IgD-negative memory B cell (primary cell): Measurements from ENCODE around the gene FAM107B. TPM values are rescaled to one million over a fixed set of nuclear protein-coding genes. Genes with fewer than 3 reads are reported as not detected.

Experiments used
- H3K27ac Mint-ChIP-seq, 3 donors: one replicate each; pipeline ENCODE4 v1.8.0; 2020 to 2022; ENCODE audit warnings: mild to moderate bottlenecking in 3 of 3, mixed read lengths in 3 of 3, moderate library complexity in 1 of 3
- H3K27me3 Mint-ChIP-seq: one replicate; pipeline ENCODE4 v1.8.0; 2021; ENCODE audit warnings: mixed read lengths
- H3K36me3 Mint-ChIP-seq: one replicate; pipeline ENCODE4 v1.8.0; 2020; ENCODE audit warnings: mild to moderate bottlenecking, mixed read lengths
- H3K4me1 Mint-ChIP-seq, 3 donors: one replicate each; pipeline ENCODE4 v1.8.0; 2020 to 2022; ENCODE audit warnings: mixed read lengths in 3 of 3, mild to moderate bottlenecking in 1 of 3
- H3K4me3 Mint-ChIP-seq, 4 donors: one replicate each; pipeline ENCODE4 v1.8.0; 2020 to 2022; ENCODE audit warnings: mild to moderate bottlenecking in 4 of 4, mixed read lengths in 4 of 4, moderate library complexity in 3 of 4
- H3K9me3 Mint-ChIP-seq, 3 donors: one replicate each; pipeline ENCODE4 v1.8.0; 2020 to 2021; ENCODE audit warnings: mixed read lengths in 3 of 3, mild to moderate bottlenecking in 1 of 3
- polyA plus RNA-seq: library from polyadenylated mRNA; unstranded; fragments of 300-500 nt; fragmentation: Illumina TruSeq; gene quantifications from one replicate; pipeline ENCODE4 v1.2.3, GENCODE V29; 2021

Gene FAM107B
- polyA plus RNA-seq, 1 donor from 2014 or later: 113 TPM

- Mint-ChIP-seq H3K4me3 (no peak overlapping the region), H3K9me3 (no peaks in the 10 kb centered on the region), H3K4me1 (peaks cover 29 to 43% (median 31%) of the 10 kb centered on the region in 3 donors), H3K36me3 (no peaks in the 10 kb centered on the region), H3K27ac (peak overlapping the region in 2 of 3 donors; percentile 67 to 73), H3K27me3 (no peaks in the 10 kb centered on the region)
These were observed 238.2 kb downstream of the FAM107B start for GRCh38 chr10:14536241-14537213.

- Mint-ChIP-seq H3K27me3 (no peaks in the 10 kb centered on the region), H3K36me3 (no peaks in the 10 kb centered on the region), H3K9me3 (no peaks in the 10 kb centered on the region), H3K4me1 (peaks cover 24 to 41% (median 25%) of the 10 kb centered on the region in 3 donors), H3K4me3 (no peak overlapping the region), H3K27ac (peak overlapping the region; percentile 59 to 68 (median 63))
These were observed 239.1 kb downstream of the FAM107B start for GRCh38 chr10:14535457-14536130.

- peaks cover 19 to 33% (median 20%) of the 10 kb centered on the region in 3 donors for H3K4me1 Mint-ChIP-seq
These were observed 240.5 kb downstream of the FAM107B start for GRCh38 chr10:14534152-14534551.

GRCh38 chr10:14533295-14533694, 241.4 kb downstream of the FAM107B start:
- H3K4me1 Mint-ChIP-seq: peaks cover 19 to 31% (median 21%) of the 10 kb centered on the region in 3 donors
- no peaks in the 10 kb centered on the region for H3K27me3 Mint-ChIP-seq
- H3K9me3 Mint-ChIP-seq: no peaks in the 10 kb centered on the region
- peak overlapping the region; percentile 39 to 77 (median 45) for H3K27ac Mint-ChIP-seq
- no peak overlapping the region for H3K4me3 Mint-ChIP-seq
- peaks cover 4% of the 10 kb centered on the region for H3K36me3 Mint-ChIP-seq

More at GRCh38 chr10:14534152-14534551, 240.5 kb downstream of the FAM107B start:
- Mint-ChIP-seq H3K4me3 (no peak overlapping the region), H3K36me3 (peaks cover 2% of the 10 kb centered on the region), H3K9me3 (no peaks in the 10 kb centered on the region), H3K27ac (peak overlapping the region in 2 of 3 donors; percentile 37 to 71), H3K27me3 (no peaks in the 10 kb centered on the region)

- Mint-ChIP-seq H3K4me3 (no peak overlapping the region), H3K27me3 (no peaks in the 10 kb centered on the region), H3K4me1 (peaks cover 19 to 31% (median 22%) of the 10 kb centered on the region in 3 donors), H3K27ac (peak overlapping the region; percentile 47 to 77 (median 71)), H3K9me3 (no peaks in the 10 kb centered on the region), H3K36me3 (peaks cover 4% of the 10 kb centered on the region)
These were observed 242.0 kb downstream of the FAM107B start for GRCh38 chr10:14532473-14533251.

GRCh38 chr10:14531974-14532373, 242.7 kb downstream of the FAM107B start:
- H3K4me1 Mint-ChIP-seq: peaks cover 19 to 31% (median 26%) of the 10 kb centered on the region in 3 donors
- no peaks in the 10 kb centered on the region for H3K9me3 Mint-ChIP-seq
- peak overlapping the region; percentile 47 to 77 (median 71) for H3K27ac Mint-ChIP-seq
- peak overlapping the region in 1 of 4 donors; percentile 17 for H3K4me3 Mint-ChIP-seq
- H3K36me3 Mint-ChIP-seq: peaks cover 4% of the 10 kb centered on the region
- no peaks in the 10 kb centered on the region for H3K27me3 Mint-ChIP-seq

GRCh38 chr10:14530465-14530864, 244.2 kb downstream of the FAM107B start:
- H3K27me3 Mint-ChIP-seq: no peaks in the 10 kb centered on the region
- H3K9me3 Mint-ChIP-seq: no peaks in the 10 kb centered on the region
- H3K36me3 Mint-ChIP-seq: peaks cover 5% of the 10 kb centered on the region
- H3K27ac Mint-ChIP-seq: peak overlapping the region in 1 of 3 donors; percentile 28
- no peak overlapping the region for H3K4me3 Mint-ChIP-seq
- H3K4me1 Mint-ChIP-seq: peaks cover 23 to 27% (median 26%) of the 10 kb centered on the region in 3 donors

GRCh38 chr10:14529351-14529750, 245.3 kb downstream of the FAM107B start:
- no peaks in the 10 kb centered on the region for H3K27me3 Mint-ChIP-seq
- H3K4me3 Mint-ChIP-seq: no peak overlapping the region
- H3K9me3 Mint-ChIP-seq: no peaks in the 10 kb centered on the region
- peaks cover 19 to 22% (median 22%) of the 10 kb centered on the region in 3 donors for H3K4me1 Mint-ChIP-seq
- H3K36me3 Mint-ChIP-seq: peaks cover 5% of the 10 kb centered on the region
- H3K27ac Mint-ChIP-seq: peak overlapping the region in 1 of 3 donors; percentile 35

GRCh38 chr10:14528450-14528849, 246.2 kb downstream of the FAM107B start:
- Mint-ChIP-seq H3K27me3 (no peaks in the 10 kb centered on the region), H3K27ac (peak overlapping the region in 2 of 3 donors; percentile 20 to 28), H3K4me3 (no peak overlapping the region), H3K4me1 (peaks cover 18 to 22% (median 20%) of the 10 kb centered on the region in 3 donors), H3K9me3 (no peaks in the 10 kb centered on the region), H3K36me3 (peaks cover 5% of the 10 kb centered on the region)

- H3K27me3 Mint-ChIP-seq: no peaks in the 10 kb centered on the region
- H3K4me3 Mint-ChIP-seq: no peak overlapping the region
- H3K27ac Mint-ChIP-seq: no peak overlapping the region
- H3K36me3 Mint-ChIP-seq: peaks cover 5% of the 10 kb centered on the region
- H3K9me3 Mint-ChIP-seq: no peaks in the 10 kb centered on the region
- H3K4me1 Mint-ChIP-seq: peaks cover 14 to 22% (median 15%) of the 10 kb centered on the region in 3 donors
These were observed 246.8 kb downstream of the FAM107B start for GRCh38 chr10:14527915-14528314.

GRCh38 chr10:14527134-14527844, 247.4 kb downstream of the FAM107B start:
- Mint-ChIP-seq H3K4me3 (no peak overlapping the region), H3K9me3 (no peaks in the 10 kb centered on the region), H3K27me3 (no peaks in the 10 kb centered on the region), H3K27ac (no peak overlapping the region), H3K36me3 (peaks cover 5% of the 10 kb centered on the region), H3K4me1 (peaks cover 11 to 16% (median 14%) of the 10 kb centered on the region in 3 donors)

GRCh38 chr10:14526326-14526725, 248.4 kb downstream of the FAM107B start:
- H3K4me1 Mint-ChIP-seq: peaks cover 6 to 11% (median 10%) of the 10 kb centered on the region in 3 donors
- H3K4me3 Mint-ChIP-seq: no peak overlapping the region
- H3K36me3 Mint-ChIP-seq: peaks cover 5% of the 10 kb centered on the region
- no peaks in the 10 kb centered on the region for H3K9me3 Mint-ChIP-seq
- no peaks in the 10 kb centered on the region for H3K27me3 Mint-ChIP-seq
- peak overlapping the region in 2 of 3 donors; percentile 5 to 39 for H3K27ac Mint-ChIP-seq

- H3K27ac Mint-ChIP-seq: peak overlapping the region; percentile 12 to 60 (median 21)
- no peak overlapping the region for H3K4me3 Mint-ChIP-seq
- H3K36me3 Mint-ChIP-seq: peaks cover 5% of the 10 kb centered on the region
- no peaks in the 10 kb centered on the region for H3K9me3 Mint-ChIP-seq
- H3K27me3 Mint-ChIP-seq: no peaks in the 10 kb centered on the region
- peaks cover 4 to 11% (median 10%) of the 10 kb centered on the region in 3 donors for H3K4me1 Mint-ChIP-seq
These were observed 249.9 kb downstream of the FAM107B start for GRCh38 chr10:14524691-14525324.
